Lung (tissue), 12 donors: ENCODE measurements around the gene PRKAR1B. TPM values are rescaled to one million over a fixed set of nuclear protein-coding genes. Genes with fewer than 3 reads are reported as not detected.
"Not testable (repeated sequence)": the region's sequence is repeated elsewhere in the genome, so short reads cannot be mapped to it uniquely, and the experiment has no call there.

ENCODE experiments used
- ATAC-seq: fragments of 200-7000 bp; cut with Tn5 transposase; one replicate; pipeline ENCODE4 v1.9.1; 2020; ENCODE audit warnings: moderate number of reproducible peaks; ENCODE audit not compliant: insufficient read depth, low FRiP score
- DNase-seq, 3 donors: peaks; one replicate each; pipeline ENCODE4 v3.0.0-alpha.2; 2013 to 2017
- H3K27ac ChIP-seq, 2 donors: one replicate each; pipeline ENCODE4 v1.5.1; 2013; ENCODE audit warnings: mild to moderate bottlenecking in 2 of 2, moderate library complexity in 2 of 2, control low read depth in 1 of 2, inconsistent platforms in 1 of 2, low read depth in 1 of 2, low read length in 1 of 2
- H3K27me3 ChIP-seq, 3 donors: one replicate each; pipeline ENCODE4 v1.5.1; 2013; ENCODE audit warnings: low read length in 2 of 3; ENCODE audit not compliant: control insufficient read depth in 3 of 3, insufficient read depth in 3 of 3
- H3K36me3 ChIP-seq, 4 donors: one replicate each; pipeline ENCODE4 v1.5.1; 2013; ENCODE audit warnings: low read length in 4 of 4, mild to moderate bottlenecking in 1 of 4, moderate library complexity in 1 of 4; ENCODE audit not compliant: control insufficient read depth in 4 of 4, insufficient read depth in 4 of 4
- H3K4me1 ChIP-seq, 5 donors: one replicate each; pipeline ENCODE4 v1.5.1; 2013; ENCODE audit warnings: low read length in 5 of 5, mild to moderate bottlenecking in 2 of 5, moderate library complexity in 1 of 5; ENCODE audit not compliant: control insufficient read depth in 5 of 5, insufficient read depth in 5 of 5
- H3K4me3 ChIP-seq: one replicate; pipeline ENCODE4 v1.5.1; 2013; ENCODE audit warnings: mild to moderate bottlenecking, control low read depth, moderate library complexity
- H3K9ac ChIP-seq, 2 donors: one replicate each; pipeline ENCODE4 v1.5.1; 2013; ENCODE audit warnings: low read length in 2 of 2, control low read depth in 1 of 2; ENCODE audit not compliant: insufficient read depth in 1 of 2
- H3K9me3 ChIP-seq, 4 donors: one replicate each; pipeline ENCODE4 v1.5.1; 2013; ENCODE audit warnings: low read length in 3 of 4, mild to moderate bottlenecking in 1 of 4, moderate library complexity in 1 of 4; ENCODE audit not compliant: control insufficient read depth in 4 of 4, insufficient read depth in 3 of 4
- CTCF ChIP-seq: IDR thresholded peaks from 2 replicates; pipeline ENCODE4 v1.5.1; 2012; ENCODE audit warnings: mild to moderate bottlenecking; ENCODE audit errors: control extremely low read depth, extremely low read depth
- WGBS, 2 donors: extraction: QIAGEN DNeasy Blood & Tissue Kit; methylation state at CpG; one replicate each; pipeline ENCODE4 v1.1.7; 2013; 5-methylcytosine and 5-hydroxymethylcytosine counted together
- polyA plus RNA-seq, 2 donors: library from polyadenylated mRNA; stranded (reverse); fragments of 200-250 nt; gene quantifications; one replicate each; pipeline ENCODE4 v1.2.1, GENCODE V29; 2013
- total RNA-seq, 2 donors: library from RNA; depleted of rRNA in 1 of 2; stranded (reverse); fragments of >200 nt in 1 of 2; gene quantifications; one replicate each; pipeline ENCODE4 v1.2.1, GENCODE V29; 2014 to 2021
- donor health status: control.
- donor health status: control.
- donor health status: Bipolar disorder and iron deficiency.
- donor health status: healthy.
- donor health status: DM: yes; HTN: yes; CAD: no.

PRKAR1B gene
- total and polyA plus RNA-seq, 4 donors: 11.3 to 32.0 (median 16.3) TPM

- Histone ChIP-seq H3K27ac (no peak overlapping the region), H3K4me3 (no peak overlapping the region), H3K4me1 (no peaks in the 10 kb centered on the region), H3K36me3 (peaks cover 8 to 35% (median 22%) of the 10 kb centered on the region in 4 donors), H3K9me3 (peaks cover 0 to 2% (median 0%) of the 10 kb centered on the region in 4 donors), H3K9ac (no peak overlapping the region), H3K27me3 (no peaks in the 10 kb centered on the region)
- ATAC-seq (no peak), DNase-seq (no peak)
- no peak for TF ChIP-seq CTCF
- WGBS, 2 donors: 84 to 86% methylated on average over 9 of the region's 9 CpGs
Observed at GRCh38 chr7:755413-755805, 28.3 kb upstream of the PRKAR1B start.

- ATAC-seq (no peak), DNase-seq (no peak)
- H3K36me3 ChIP-seq: peaks cover 8 to 35% (median 22%) of the 10 kb centered on the region in 4 donors
- H3K27ac ChIP-seq: no peak overlapping the region
- H3K9ac ChIP-seq: no peak overlapping the region
- no peak overlapping the region for H3K4me3 ChIP-seq
- no peaks in the 10 kb centered on the region for H3K4me1 ChIP-seq
- H3K27me3 ChIP-seq: no peaks in the 10 kb centered on the region
- 93 to 94% methylated on average over 49 of the region's 49 CpGs for WGBS, 2 donors
- peaks cover 0 to 2% (median 0%) of the 10 kb centered on the region in 4 donors for H3K9me3 ChIP-seq
- no peak for TF ChIP-seq CTCF
Observed at GRCh38 chr7:754531-755412, 27.7 kb upstream of the PRKAR1B start.

DNA sequence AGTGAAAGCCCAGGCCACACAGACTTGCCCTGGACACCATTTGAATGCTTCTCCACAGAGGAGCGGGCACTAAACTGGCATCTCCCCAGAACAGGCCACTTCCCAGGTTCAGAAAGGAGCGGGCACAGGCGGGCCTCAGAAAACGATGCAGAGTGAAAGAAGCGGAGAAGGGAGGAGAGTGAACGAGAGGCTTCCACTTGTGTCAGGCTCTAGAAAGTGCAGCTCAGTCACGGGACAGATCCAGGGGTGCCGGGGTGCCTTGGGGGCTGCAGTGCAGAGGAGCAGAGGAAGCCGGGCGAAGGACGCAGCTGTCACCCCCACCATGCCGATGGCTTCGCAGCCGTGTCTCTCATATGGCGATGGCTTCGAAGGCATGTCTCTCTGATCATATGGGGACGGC is 26.1 kb upstream of the PRKAR1B start:
- H3K27me3 ChIP-seq: no peaks in the 10 kb centered on the region
- no peak overlapping the region for H3K9ac ChIP-seq
- peaks cover 8 to 39% (median 22%) of the 10 kb centered on the region in 4 donors for H3K36me3 ChIP-seq
- 96 to 98% methylated on average over 17 of the region's 17 CpGs for WGBS, 2 donors
- H3K4me3 ChIP-seq: no peak overlapping the region
- DNase-seq (no peak), ATAC-seq (no peak)
- H3K9me3 ChIP-seq: peaks cover 0 to 2% (median 0%) of the 10 kb centered on the region in 4 donors
- no peak overlapping the region for H3K27ac ChIP-seq
- TF ChIP-seq CTCF: no peak
- H3K4me1 ChIP-seq: no peaks in the 10 kb centered on the region

DNA sequence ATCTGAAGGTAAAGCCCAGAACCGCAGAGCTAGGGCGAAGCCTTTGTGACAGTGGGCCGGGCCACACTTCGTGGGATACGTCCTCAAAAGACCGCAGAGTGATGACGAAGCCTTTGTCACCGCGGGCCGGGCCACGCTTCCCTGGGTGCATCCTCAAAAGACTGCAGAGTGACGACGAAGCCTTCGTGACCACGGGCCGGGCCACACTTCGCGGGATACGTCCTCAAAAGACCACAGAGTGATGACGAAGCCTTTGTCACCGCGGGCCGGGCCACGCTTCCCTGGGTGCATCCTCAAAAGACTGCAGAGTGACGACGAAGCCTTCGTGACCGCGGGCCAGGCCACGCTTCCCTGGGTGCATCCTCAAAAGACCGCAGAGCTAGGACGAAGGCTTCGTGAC is 25.2 kb upstream of the PRKAR1B start:
- DNase-seq, H3K27me3 ChIP-seq, H3K4me1 ChIP-seq, H3K9me3 ChIP-seq, H3K27ac ChIP-seq, H3K9ac ChIP-seq, H3K4me3 ChIP-seq, ATAC-seq: not testable (repeated sequence)
- peaks cover 6 to 33% (median 19%) of the 10 kb centered on the region in 4 donors for H3K36me3 ChIP-seq
- WGBS, 2 donors: 91 to 93% methylated on average over 33 of the region's 33 CpGs
